Heart right ventricle (tissue), 16 donors: ENCODE measurements around the gene LMOD1. TPM values are rescaled to one million over a fixed set of nuclear protein-coding genes. Genes with fewer than 3 reads are reported as not detected.

Experiments
- ATAC-seq, 8 donors: fragments of 200-7000 bp; cut with Tn5 transposase; one replicate each; pipeline ENCODE4 v1.9.1; 2020; ENCODE audit warnings: mild to moderate bottlenecking in 8 of 8, moderate library complexity in 8 of 8, moderate number of reproducible peaks in 1 of 8
- DNase-seq, 2 donors: peaks; one replicate each; pipeline ENCODE4 v3.0.0-alpha.2; 2020
- H3K27ac ChIP-seq, 10 donors: fragments of 200-600 bp; sonication (generic) in 2 of 10; one replicate each; pipeline versions ENCODE4 v1.5.0 to v1.8.0; 2020 to 2022; ENCODE audit warnings: mild to moderate bottlenecking in 3 of 10
- H3K27me3 ChIP-seq, 7 donors: fragments of 200-600 bp; one replicate each; pipeline ENCODE4 v1.8.0; 2021 to 2022; ENCODE audit warnings: mild to moderate bottlenecking in 2 of 7
- H3K36me3 ChIP-seq, 9 donors: fragments of 200-600 bp; sonication (generic) in 1 of 9; one replicate each; pipeline versions ENCODE4 v1.5.0 to v1.8.0; 2020 to 2022; ENCODE audit warnings: mild to moderate bottlenecking in 2 of 9
- H3K4me1 ChIP-seq, 9 donors: fragments of 200-600 bp; sonication (generic) in 1 of 9; one replicate each; pipeline versions ENCODE4 v1.5.0 to v1.8.0; 2020 to 2022; ENCODE audit warnings: mild to moderate bottlenecking in 4 of 9
- H3K4me3 ChIP-seq, 10 donors: fragments of 200-600 bp; sonication (generic) in 2 of 10; one replicate each; pipeline versions ENCODE4 v1.5.0 to v1.8.0; 2020 to 2022; ENCODE audit warnings: mild to moderate bottlenecking in 7 of 10, moderate library complexity in 2 of 10
- H3K9me3 ChIP-seq, 11 donors: fragments of 200-600 bp in 10 of 11; sonication (generic) in 2 of 11; one replicate each; pipeline versions ENCODE4 v1.5.0 to v1.8.0; 2013 to 2022; ENCODE audit warnings: mild to moderate bottlenecking in 2 of 11, control low read depth in 1 of 11, moderate library complexity in 1 of 11
- CTCF ChIP-seq, 9 donors: fragments of 200-600 bp; sonication (generic) in 2 of 9; IDR thresholded peaks; one replicate each; pipeline versions ENCODE4 v1.5.0 to v1.8.0; 2021 to 2022; ENCODE audit warnings: antibody characterized with exemption in 9 of 9, mild to moderate bottlenecking in 5 of 9, moderate library complexity in 1 of 9
- WGBS, 2 donors: extraction: QIAGEN DNeasy Blood & Tissue Kit; methylation state at CpG; one replicate each; pipeline ENCODE4 v1.1.7; 2013; ENCODE audit warnings: inconsistent platforms in 1 of 2; 5-methylcytosine and 5-hydroxymethylcytosine counted together
- intact Hi-C, 10 donors: fragments of 100-400 bp; cut with DNase I; formaldehyde crosslinking; loops; one replicate each; pipeline versions ENCODE4 v1.11.1 to v1.14.2; 2022
- polyA plus RNA-seq, 2 donors: library from polyadenylated mRNA; stranded (reverse); fragments of 200-250 nt; gene quantifications; one replicate each; pipeline ENCODE4 v1.2.3, GENCODE V29; 2013
- total RNA-seq, 10 donors: library from RNA; stranded (reverse); fragmentation: NEBNext Ultra II Directional in 3 of 10; extraction: Animal tissue kit (Norgen Biotek cat#: 25700) in 3 of 10; gene quantifications; one replicate each; pipeline versions ENCODE4 v1.2.1 to v1.2.4, GENCODE V29; 2021 to 2023
- donor health status: Arrhythmogenic right ventricular cardiomyopathy.
- donor health status: ischemic (EF 13 %, LVEDD 7.1; RV severe dilation, severe dysfunction).
- donor health status: healthy with polysubstance abuse.
- donor health status: DM: no; HTN: yes; CAD: no.
- donor health status: DM: no; HTN: no; CAD: no.
- donor health status: ischemic (EF 25% LVEDD 6.9; RV normal size, moderate dysfunction).
- donor health status: ischemic (EF 25% LVEDD 5.7; RV mildly dilated, moderate dysfunction).
- donor health status: healthy.
- donor health status: DM: yes; HTN: yes; CAD: no.
- donor health status: Ischemic cardiomyopathy.
- donor health status: ischemic (EF 35%, LVEDD 5.7; RV mildly dilated, moderate dysfunction).
- donor health status: nonischemic (EF 11% LVEDD 7.7; RV severe dilation, severe dysfunction).
- donor health status: DM: yes; HTN: yes; CAD: no.
- donor health status: PGD.
- donor health status: ischemic (EF 29% LVEDD 5.4; RV normal size, mild dysfunction).
- donor health status: nonischemic (EF 23%, LVEDD 6.1; RV moderate dilation, normal function).

The LMOD1 gene
- total and polyA plus RNA-seq, 12 donors, result 3.6 to 22.7 (median 9.8) TPM

GRCh38 chr1:201925301-201925567 is 21.1 kb downstream of the LMOD1 start:
- WGBS, 2 donors, result 92 to 94% methylated on average over 2 of the region's 2 CpGs
- no peak for TF ChIP-seq CTCF (IDR thresholded peaks at IDR 0.05)

GRCh38 chr1:201921952-201922558 is 24.3 kb downstream of the LMOD1 start:
- no peak for TF ChIP-seq CTCF (IDR thresholded peaks at IDR 0.05)
- H3K36me3 ChIP-seq, result no peaks in the 10 kb centered on the region
- DNase-seq (no peak), ATAC-seq (no peak)
- H3K9me3 ChIP-seq, result peaks cover 0 to 10% (median 0%) of the 10 kb centered on the region in 11 donors
- H3K27me3 ChIP-seq, result no peaks in the 10 kb centered on the region
- H3K4me1 ChIP-seq, result peaks cover 0 to 41% (median 17%) of the 10 kb centered on the region in 9 donors
- intact Hi-C loops, result no loop called here
- 91 to 93% methylated on average over 3 of the region's 3 CpGs for WGBS, 2 donors
- no peak overlapping the region for H3K4me3 ChIP-seq
- no peak overlapping the region for H3K27ac ChIP-seq

More at GRCh38 chr1:201925301-201925567, 21.1 kb downstream of the LMOD1 start:
- Histone ChIP-seq H3K27me3 (no peaks in the 10 kb centered on the region), H3K36me3 (no peaks in the 10 kb centered on the region), H3K9me3 (peaks cover 0 to 10% (median 0%) of the 10 kb centered on the region in 11 donors), H3K4me3 (no peak overlapping the region), H3K27ac (no peak overlapping the region), H3K4me1 (peaks cover 0 to 12% (median 0%) of the 10 kb centered on the region in 9 donors)
- intact Hi-C loops, result no loop called here
- ATAC-seq (no peak), DNase-seq (no peak)

- Histone ChIP-seq H3K36me3 (no peaks in the 10 kb centered on the region), H3K4me1 (peaks cover 3 to 40% (median 20%) of the 10 kb centered on the region in 9 donors), H3K4me3 (no peak overlapping the region), H3K27ac (peak overlapping the region; percentile 51 to 76 (median 70)), H3K27me3 (no peaks in the 10 kb centered on the region), H3K9me3 (peaks cover 0 to 10% (median 0%) of the 10 kb centered on the region in 11 donors)
- TF ChIP-seq CTCF (IDR thresholded peaks at IDR 0.05), result no peak
- intact Hi-C loops, result no loop called here
- DNase-seq, result no peak
- no peak for ATAC-seq
- 86 to 88% methylated on average over 5 of the region's 5 CpGs for WGBS, 2 donors
Observed at GRCh38 chr1:201918343-201918742, 28.0 kb downstream of the LMOD1 start.

GRCh38 chr1:201917362-201918033 is 28.9 kb downstream of the LMOD1 start:
- Histone ChIP-seq H3K9me3 (peaks cover 0 to 8% (median 0%) of the 10 kb centered on the region in 11 donors), H3K4me1 (peaks cover 3 to 40% (median 20%) of the 10 kb centered on the region in 9 donors), H3K36me3 (no peaks in the 10 kb centered on the region), H3K27ac (peak overlapping the region; percentile 53 to 76 (median 70)), H3K4me3 (no peak overlapping the region), H3K27me3 (no peaks in the 10 kb centered on the region)
- 68 to 76% methylated on average over 7 of the region's 7 CpGs for WGBS, 2 donors
- ATAC-seq (peak; percentile 62 to 84 (median 69)), DNase-seq (no peak)
- intact Hi-C loops, result no loop called here
- TF ChIP-seq CTCF (IDR thresholded peaks at IDR 0.05), result no peak
